Midbrain (tissue), 1 donor: ENCODE data around the gene CAPZB.
A peak's percentile ranks its signal among the peaks of the same experiment; 100 is the strongest.

Source experiments
- DNase-seq: peaks from one replicate; lab custom pipeline; 2025; lab: John Stamatoyannopoulos, UW

CAPZB gene

GRCh38 chr1:19405761-19406487, 79.4 kb downstream of the CAPZB start:
- peak; percentile 66 for DNase-seq

GRCh38 chr1:19405195-19405760, 80.1 kb downstream of the CAPZB start:
- peak; percentile 29 for DNase-seq

- DNase-seq, result no peak
Observed at GRCh38 chr1:19404748-19405147, 80.6 kb downstream of the CAPZB start.

- no peak for DNase-seq
Observed at GRCh38 chr1:19403256-19403655, 82.1 kb downstream of the CAPZB start.

GRCh38 chr1:19402031-19402813, 83.1 kb downstream of the CAPZB start:
- no peak for DNase-seq

- no peak for DNase-seq
Observed at GRCh38 chr1:19401535-19401889, 83.8 kb downstream of the CAPZB start.

GRCh38 chr1:19400875-19401534, 84.3 kb downstream of the CAPZB start:
- DNase-seq, result no peak

GRCh38 chr1:19400192-19400611, 85.1 kb downstream of the CAPZB start:
- no peak for DNase-seq

- no peak for DNase-seq
Observed at GRCh38 chr1:19398309-19398760, 87.0 kb downstream of the CAPZB start.

- no peak for DNase-seq
Observed at GRCh38 chr1:19397217-19397945, 88.0 kb downstream of the CAPZB start.

- DNase-seq, result no peak
Observed at GRCh38 chr1:19396280-19396679, 89.1 kb downstream of the CAPZB start.

- DNase-seq, result no peak
Observed at GRCh38 chr1:19395678-19396192, 89.6 kb downstream of the CAPZB start.

- no peak for DNase-seq
Observed at GRCh38 chr1:19393046-19393445, 92.3 kb downstream of the CAPZB start.

GRCh38 chr1:19392221-19392620, 93.1 kb downstream of the CAPZB start:
- no peak for DNase-seq

GRCh38 chr1:19391596-19391981, 93.8 kb downstream of the CAPZB start:
- DNase-seq, result no peak

GRCh38 chr1:19390901-19391595, 94.3 kb downstream of the CAPZB start:
- peak; percentile 45 for DNase-seq

GRCh38 chr1:19390166-19390850, 95.0 kb downstream of the CAPZB start:
- DNase-seq, result no peak

GRCh38 chr1:19388980-19389379, 96.4 kb downstream of the CAPZB start:
- DNase-seq, result no peak

- DNase-seq, result no peak
Observed at GRCh38 chr1:19387045-19387467, 98.3 kb downstream of the CAPZB start.

GRCh38 chr1:19385869-19386591, 99.3 kb downstream of the CAPZB start:
- DNase-seq, result no peak
